GM12878 (cell line): ENCODE results near the gene ST7. TPM values are rescaled to one million over a fixed set of nuclear protein-coding genes. Genes with fewer than 3 reads are reported as not detected.

Source experiments
- ATAC-seq: fragments of 200-7000 bp; cut with Tn5 transposase; 3 replicates; pipeline ENCODE4 v1.9.1; 2020; ENCODE audit warnings: mild to moderate bottlenecking, moderate library complexity
- BruUV-seq: library from RNA; stranded (reverse); fragments of 400-500 nt; replicated peaks from 2 replicates; lab custom pipeline; 2021; lab: Mats Ljungman, UMichigan
- CTCF ChIA-PET: fragments of 300-600 bp; sonication (Branson Sonifier 250); formaldehyde crosslinking; extraction: SDS; loops from one replicate; lab custom pipeline; 2021; ENCODE audit warnings: inconsistent platforms; lab: Yijun Ruan, JAX
- POLR2A ChIA-PET: fragments of 350-600 bp; formaldehyde crosslinking; extraction: SDS; loops from one replicate; lab custom pipeline; 2021; ENCODE audit warnings: inconsistent platforms; lab: Charles Lee
- RAD21 ChIA-PET: fragments of 300-600 bp; sonication (Branson Sonifier 250); formaldehyde crosslinking; loops from one replicate; lab custom pipeline; 2023; ENCODE audit warnings: antibody characterized with exemption; ENCODE audit not compliant: unreplicated experiment; lab: Charles Lee
- SMC1A ChIA-PET: fragments of 300-600 bp; sonication (Branson Sonifier 250); formaldehyde crosslinking; loops from one replicate; lab custom pipeline; 2023; ENCODE audit not compliant: unreplicated experiment, uncharacterized antibody; lab: Charles Lee
- DNase-seq: peaks from one replicate; pipeline ENCODE4 v3.0.0-alpha.2; 2011; ENCODE audit warnings: low read depth, low spot score
- FAIRE-seq: peaks from 3 replicates; lab custom pipeline; 2011; peaks lifted over from hg19 to GRCh38; lab: Jason Lieb, UNC
- H2AFZ ChIP-seq: 2 replicates; pipeline ENCODE4 v1.6.0; 2011; ENCODE audit warnings: low read depth, low read length, control low read depth; ENCODE audit not compliant: control insufficient read depth
- H3K27ac ChIP-seq: 2 replicates; pipeline ENCODE4 v1.5.1; 2011; ENCODE audit warnings: control low read depth; ENCODE audit not compliant: control insufficient read depth, insufficient read depth
- H3K27me3 ChIP-seq, 2 experiments: replicated peaks in 1 of 2; 2 replicates each; pipeline versions ENCODE4 v1.6.0 to v1.6.1; 2011; ENCODE audit warnings: low read length in 1 of 2; ENCODE audit not compliant: control insufficient read depth in 2 of 2, insufficient read depth in 2 of 2
- H3K36me3 ChIP-seq, 2 experiments: 2 replicates each; pipeline ENCODE4 v1.5.1; 2011; ENCODE audit warnings: low read length in 1 of 2; ENCODE audit not compliant: control insufficient read depth in 2 of 2, insufficient read depth in 2 of 2
- H3K4me1 ChIP-seq: 2 replicates; pipeline ENCODE4 v1.6.1; 2011; ENCODE audit warnings: mild to moderate bottlenecking, low read length, moderate library complexity, mixed read lengths; ENCODE audit not compliant: control insufficient read depth, insufficient read depth
- H3K4me2 ChIP-seq: 2 replicates; pipeline ENCODE4 v1.6.0; 2011; ENCODE audit warnings: control low read depth; ENCODE audit not compliant: control insufficient read depth, insufficient read depth
- H3K4me3 ChIP-seq: fragments of 200-600 bp; sonication (generic); 2 replicates; pipeline ENCODE4 v1.5.1; 2016
- H3K79me2 ChIP-seq: 2 replicates; pipeline ENCODE4 v1.6.0; 2011; ENCODE audit warnings: low read length; ENCODE audit not compliant: control insufficient read depth, insufficient read depth
- H3K9ac ChIP-seq: 2 replicates; pipeline ENCODE4 v1.8.0; 2011; ENCODE audit warnings: low read length, control low read depth, mixed read lengths; ENCODE audit not compliant: control insufficient read depth, insufficient read depth
- H3K9me3 ChIP-seq: replicated peaks from 3 replicates; pipeline ENCODE4 v1.5.1; 2011; ENCODE audit warnings: mild to moderate bottlenecking, low read length; ENCODE audit not compliant: control insufficient read depth, insufficient read depth
- H4K20me1 ChIP-seq: 2 replicates; pipeline ENCODE4 v1.6.0; 2011; ENCODE audit not compliant: control insufficient read depth, insufficient read depth
- ATF3 ChIP-seq: IDR thresholded peaks from 2 replicates; pipeline ENCODE4 v1.6.1; 2011; ENCODE audit warnings: low read depth, mild to moderate bottlenecking, low read length, moderate library complexity, borderline replicate concordance; ENCODE audit errors: extremely low read depth
- CBX5 ChIP-seq: sonication (generic); IDR thresholded peaks from 2 replicates; pipeline ENCODE4 v1.6.1; 2016; ENCODE audit warnings: low read depth, moderate library complexity, mild to moderate bottlenecking, inconsistent platforms
- IRF4 ChIP-seq: IDR thresholded peaks from 2 replicates; pipeline ENCODE4 v1.6.1; 2011; ENCODE audit warnings: low read depth, low read length
- MEF2B ChIP-seq: fragments of 450-650 bp; IDR thresholded peaks from 2 replicates; pipeline ENCODE4 v1.6.1; 2018; ENCODE audit warnings: mild to moderate bottlenecking, moderate library complexity; ENCODE audit not compliant: partially characterized antibody, poor library complexity, severe bottlenecking
- MTA3 ChIP-seq: IDR thresholded peaks from 2 replicates; pipeline ENCODE4 v1.6.1; 2012; ENCODE audit warnings: low read length, inconsistent platforms, borderline replicate concordance
- POU2F2 ChIP-seq: IDR thresholded peaks from 3 replicates; pipeline ENCODE4 v1.6.1; 2011; ENCODE audit warnings: low read depth, mild to moderate bottlenecking, low read length, borderline replicate concordance
- RAD21 ChIP-seq: IDR thresholded peaks from 2 replicates; pipeline ENCODE4 v1.6.1; 2011; ENCODE audit warnings: mild to moderate bottlenecking, low read depth, low read length, moderate library complexity; ENCODE audit not compliant: insufficient read depth
- RBBP5 ChIP-seq: fragments of 200-600 bp; sonication (generic); conservative IDR thresholded peaks from 2 replicates; pipeline ENCODE4 v1.6.1; 2016
- RELA ChIP-seq: fragments of 450-650 bp; IDR thresholded peaks from 2 replicates; pipeline ENCODE4 v1.8.0; 2014; ENCODE audit warnings: borderline replicate concordance; ENCODE audit not compliant: partially characterized antibody
- SP1 ChIP-seq: IDR thresholded peaks from one replicate; pipeline ENCODE4 v1.6.1; 2011; ENCODE audit warnings: low read depth, low read length
- STAT1 ChIP-seq: fragments of 450-650 bp; conservative IDR thresholded peaks from 2 replicates; pipeline ENCODE4 v1.6.1; 2014; ENCODE audit warnings: antibody characterized with exemption, mild to moderate bottlenecking
- TCF12 ChIP-seq: IDR thresholded peaks from 2 replicates; pipeline ENCODE4 v1.6.1; 2011; ENCODE audit warnings: low read depth, mild to moderate bottlenecking, low read length
- ZNF622 ChIP-seq: fragments of 450-650 bp; IDR thresholded peaks from 2 replicates; pipeline ENCODE4 v1.6.1; 2017; ENCODE audit warnings: mild to moderate bottlenecking, inconsistent platforms
- WGBS: methylation state at CpG from one replicate; pipeline ENCODE4 v1.1.6; 2016; ENCODE audit warnings: low lambda C conversion rate; ENCODE audit not compliant: insufficient replicate concordance, insufficient coverage; ENCODE audit errors: missing lambda C conversion rate; 5-methylcytosine and 5-hydroxymethylcytosine counted together
- in situ Hi-C: fragments of 300-500 bp; cut with MboI; formaldehyde crosslinking; loops from 9 replicates; pipeline ENCODE4 v1.14.3; 2018; ENCODE audit warnings: mixed read lengths
- intact Hi-C: fragments of 100-400 bp; cut with micrococcal nuclease; formaldehyde crosslinking; loops from one replicate; pipeline ENCODE4 v1.14.2; 2022; ENCODE audit not compliant: unreplicated experiment
- polyA plus RNA-seq, 11 experiments: library from polyadenylated mRNA; depleted of rRNA in 4 of 11; unstranded in 6 of 11; stranded (reverse) in 5 of 11; fragments of >200 nt; fragmentation: Nextera tagmentation in 4 of 11; fragmentation: Illumina TruSeq in 1 of 11; extraction: Ambion mirVana in 4 of 11; extraction: Trizol in 1 of 11; gene quantifications; 1 replicate in 1 of 11; 2 replicates in 10 of 11; pipeline versions ENCODE4 v1.2.1 to v1.2.3, GENCODE V29; 2011 to 2016; ENCODE audit warnings: inconsistent platforms in 2 of 11, missing spikeins in 2 of 11, low read depth in 1 of 11
- total RNA-seq, 4 experiments: library from RNA; depleted of rRNA in 3 of 4; stranded (reverse); fragments of >200 nt in 3 of 4; fragmentation: Illumina TruSeq in 1 of 4; extraction: Trizol in 1 of 4; gene quantifications; 2 replicates each; pipeline versions ENCODE4 v1.2.1 to v1.2.3, GENCODE V29; 2013 to 2021
- TF ChIP-seq, protein P1 (sequence below): fragments of 450-650 bp; formaldehyde crosslinking; IDR thresholded peaks from 2 replicates; pipeline ENCODE4 v1.4.0; 2020; ENCODE audit warnings: mild to moderate bottlenecking, moderate library complexity
- TF ChIP-seq, protein P2 (sequence below): fragments of 450-650 bp; IDR thresholded peaks from 2 replicates; pipeline ENCODE4 v1.6.1; 2016; ENCODE audit warnings: mild to moderate bottlenecking

The ST7 gene
- total and polyA plus RNA-seq, 10 of the 15 experiments (the other 5 are each of a cell fraction or from before 2014, with no cell fraction given): 27.7 to 76.4 (median 53.6) TPM

- in situ Hi-C loops (no loop called here), intact Hi-C loops (no loop called here)
- BruUV-seq: no TSS peak
- POLR2A ChIA-PET: interaction anchor here (0.5 kb wide), 1 partner anchor 8 kb away, joined by 5 read pairs; no protein-coding TSS in a partner anchor
- H3K27me3 ChIP-seq: no peaks in the 10 kb centered on the region
- DNase-seq (no peak), ATAC-seq (no peak), FAIRE-seq (no peak)
- H3K27ac ChIP-seq: no peak overlapping the region
- 96% methylated on average over 1 of the region's 1 CpG for WGBS
- H3K79me2 ChIP-seq: no peaks in the 10 kb centered on the region
- no peaks in the 10 kb centered on the region for H3K4me1 ChIP-seq
- no peak overlapping the region for H2AFZ ChIP-seq
- CTCF ChIA-PET: interaction anchor here (0.5 kb wide), 1 partner anchor 10 kb away, joined by 4 read pairs; no protein-coding TSS in a partner anchor
- H3K4me2 ChIP-seq: no peak overlapping the region
- H3K9ac ChIP-seq: no peak overlapping the region
- TF ChIP-seq RELA: no peak
- no peak for TF ChIP-seq SP1
- TF ChIP-seq MEF2B: no peak
- TF ChIP-seq, protein P1, sequence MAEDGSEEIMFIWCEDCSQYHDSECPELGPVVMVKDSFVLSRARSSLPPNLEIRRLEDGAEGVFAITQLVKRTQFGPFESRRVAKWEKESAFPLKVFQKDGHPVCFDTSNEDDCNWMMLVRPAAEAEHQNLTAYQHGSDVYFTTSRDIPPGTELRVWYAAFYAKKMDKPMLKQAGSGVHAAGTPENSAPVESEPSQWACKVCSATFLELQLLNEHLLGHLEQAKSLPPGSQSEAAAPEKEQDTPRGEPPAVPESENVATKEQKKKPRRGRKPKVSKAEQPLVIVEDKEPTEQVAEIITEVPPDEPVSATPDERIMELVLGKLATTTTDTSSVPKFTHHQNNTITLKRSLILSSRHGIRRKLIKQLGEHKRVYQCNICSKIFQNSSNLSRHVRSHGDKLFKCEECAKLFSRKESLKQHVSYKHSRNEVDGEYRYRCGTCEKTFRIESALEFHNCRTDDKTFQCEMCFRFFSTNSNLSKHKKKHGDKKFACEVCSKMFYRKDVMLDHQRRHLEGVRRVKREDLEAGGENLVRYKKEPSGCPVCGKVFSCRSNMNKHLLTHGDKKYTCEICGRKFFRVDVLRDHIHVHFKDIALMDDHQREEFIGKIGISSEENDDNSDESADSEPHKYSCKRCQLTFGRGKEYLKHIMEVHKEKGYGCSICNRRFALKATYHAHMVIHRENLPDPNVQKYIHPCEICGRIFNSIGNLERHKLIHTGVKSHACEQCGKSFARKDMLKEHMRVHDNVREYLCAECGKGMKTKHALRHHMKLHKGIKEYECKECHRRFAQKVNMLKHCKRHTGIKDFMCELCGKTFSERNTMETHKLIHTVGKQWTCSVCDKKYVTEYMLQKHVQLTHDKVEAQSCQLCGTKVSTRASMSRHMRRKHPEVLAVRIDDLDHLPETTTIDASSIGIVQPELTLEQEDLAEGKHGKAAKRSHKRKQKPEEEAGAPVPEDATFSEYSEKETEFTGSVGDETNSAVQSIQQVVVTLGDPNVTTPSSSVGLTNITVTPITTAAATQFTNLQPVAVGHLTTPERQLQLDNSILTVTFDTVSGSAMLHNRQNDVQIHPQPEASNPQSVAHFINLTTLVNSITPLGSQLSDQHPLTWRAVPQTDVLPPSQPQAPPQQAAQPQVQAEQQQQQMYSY: no peak
- TF ChIP-seq ZNF622: no peak
- no peak for TF ChIP-seq RBBP5
- no peak for TF ChIP-seq RAD21
- TF ChIP-seq ATF3: no peak
- no peak for TF ChIP-seq MTA3
- TF ChIP-seq TCF12: no peak
- TF ChIP-seq POU2F2: no peak
- TF ChIP-seq STAT1: no peak
- TF ChIP-seq CBX5: no peak
- TF ChIP-seq IRF4: no peak
- TF ChIP-seq, protein P2, sequence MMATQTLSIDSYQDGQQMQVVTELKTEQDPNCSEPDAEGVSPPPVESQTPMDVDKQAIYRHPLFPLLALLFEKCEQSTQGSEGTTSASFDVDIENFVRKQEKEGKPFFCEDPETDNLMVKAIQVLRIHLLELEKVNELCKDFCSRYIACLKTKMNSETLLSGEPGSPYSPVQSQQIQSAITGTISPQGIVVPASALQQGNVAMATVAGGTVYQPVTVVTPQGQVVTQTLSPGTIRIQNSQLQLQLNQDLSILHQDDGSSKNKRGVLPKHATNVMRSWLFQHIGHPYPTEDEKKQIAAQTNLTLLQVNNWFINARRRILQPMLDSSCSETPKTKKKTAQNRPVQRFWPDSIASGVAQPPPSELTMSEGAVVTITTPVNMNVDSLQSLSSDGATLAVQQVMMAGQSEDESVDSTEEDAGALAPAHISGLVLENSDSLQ: no peak
- no peaks in the 10 kb centered on the region for H3K9me3 ChIP-seq
- peaks cover 0 to 7% of the 10 kb centered on the region in 2 experiments; a peak in 1 of 4 replicates for H3K36me3 ChIP-seq
- SMC1A ChIA-PET: no interaction called here
- no peak overlapping the region for H3K4me3 ChIP-seq
- RAD21 ChIA-PET: no interaction called here
- no peaks in the 10 kb centered on the region for H4K20me1 ChIP-seq
Observed at GRCh38 chr7:116906391-116906790, 46.9 kb upstream of the ST7 start.
